T-helper 1 cell (primary cell): ENCODE results near the gene F2R.

Experiments
- DNase-seq, 5 donors: peaks; one replicate each; pipeline ENCODE4 v3.0.0-alpha.2; 2012 to 2020

Gene F2R

GRCh38 chr5:76720988-76721569 is 5.2 kb downstream of the F2R start:
- no peak for DNase-seq

GRCh38 chr5:76723266-76723665 is 7.3 kb downstream of the F2R start:
- no peak for DNase-seq

- DNase-seq, result no peak
These were observed 8.0 kb downstream of the F2R start for GRCh38 chr5:76723906-76724305.

- no peak for DNase-seq
These were observed 8.9 kb downstream of the F2R start for GRCh38 chr5:76724871-76725270.

- DNase-seq, result no peak
These were observed 13.0 kb downstream of the F2R start for GRCh38 chr5:76728965-76729364.

GRCh38 chr5:76729373-76730290 is 13.7 kb downstream of the F2R start:
- no peak for DNase-seq

- DNase-seq, result no peak
These were observed 16.6 kb downstream of the F2R start for GRCh38 chr5:76732405-76733048.

GRCh38 chr5:76733049-76733417 is 17.1 kb downstream of the F2R start:
- DNase-seq, result peak in 2 of 5 donors; percentile 42 to 95

GRCh38 chr5:76735762-76736545 is 20.0 kb downstream of the F2R start:
- DNase-seq, result no peak

- DNase-seq, result peak in 1 of 5 donors; percentile 62
These were observed 21.0 kb downstream of the F2R start for GRCh38 chr5:76736679-76737556.

GRCh38 chr5:76737846-76738245 is 21.9 kb downstream of the F2R start:
- DNase-seq, result no peak

GRCh38 chr5:76741506-76741905 is 25.6 kb downstream of the F2R start:
- peak in 1 of 5 donors; percentile 51 for DNase-seq

- DNase-seq, result no peak
These were observed 26.7 kb downstream of the F2R start for GRCh38 chr5:76742583-76742982.

GRCh38 chr5:76744632-76745031 is 28.7 kb downstream of the F2R start:
- DNase-seq, result no peak

- DNase-seq, result no peak
These were observed 29.7 kb downstream of the F2R start for GRCh38 chr5:76745670-76746069.

GRCh38 chr5:76746677-76747076 is 30.8 kb downstream of the F2R start:
- no peak for DNase-seq

- no peak for DNase-seq
These were observed 31.8 kb downstream of the F2R start for GRCh38 chr5:76747706-76748105.

GRCh38 chr5:76751291-76751690 is 35.4 kb downstream of the F2R start:
- DNase-seq, result no peak

GRCh38 chr5:76754668-76755078 is 38.7 kb downstream of the F2R start:
- no peak for DNase-seq

- no peak for DNase-seq
These were observed 40.1 kb downstream of the F2R start for GRCh38 chr5:76755779-76756637.

- no peak for DNase-seq
These were observed 41.1 kb downstream of the F2R start for GRCh38 chr5:76757049-76757448.
